Adrenal gland (tissue), 12 donors: Measurements from ENCODE around the gene SUCLG2. TPM values are rescaled to one million over a fixed set of nuclear protein-coding genes. Genes with fewer than 3 reads are reported as not detected.

Experiments
- DNase-seq, 7 donors: peaks; one replicate each; pipeline ENCODE4 v3.0.0-alpha.2; 2019 to 2020
- H3K27ac ChIP-seq, 5 donors: fragments of 200-600 bp; sonication (generic) in 4 of 5; 1 replicate in 3 of 5; 2 replicates in 2 of 5; pipeline versions ENCODE4 v1.5.1 to v1.8.0; 2016 to 2020; ENCODE audit warnings: mild to moderate bottlenecking in 1 of 5
- H3K27me3 ChIP-seq: fragments of 200-600 bp; 2 replicates; pipeline ENCODE4 v1.8.0; 2021
- H3K36me3 ChIP-seq, 2 donors: fragments of 200-600 bp; replicated peaks in 1 of 2; 1 replicate in 1 of 2; 2 replicates in 1 of 2; pipeline versions ENCODE4 v1.5.1 to v1.8.0; 2018 to 2022
- H3K4me1 ChIP-seq, 2 donors: fragments of 200-600 bp; replicated peaks in 1 of 2; 1 replicate in 1 of 2; 2 replicates in 1 of 2; pipeline versions ENCODE4 v1.5.1 to v1.8.0; 2018 to 2021
- H3K4me3 ChIP-seq, 4 donors: fragments of 200-600 bp; sonication (generic) in 3 of 4; one replicate each; pipeline ENCODE4 v1.5.1; 2016 to 2018
- H3K9me3 ChIP-seq, 3 donors: fragments of 200-600 bp; sonication (generic) in 1 of 3; replicated peaks in 1 of 3; 1 replicate in 2 of 3; 2 replicates in 1 of 3; pipeline versions ENCODE4 v1.5.1 to v1.8.0; 2016 to 2021
- CTCF ChIP-seq, 6 experiments: fragments of 450-650 bp in 4 of 6; fragments of 200-600 bp in 2 of 6; sonication (generic) in 1 of 6; IDR thresholded peaks; 1 replicate in 5 of 6; 2 replicates in 1 of 6; pipeline versions ENCODE4 v1.5.1 to v1.8.0; 2016 to 2021; ENCODE audit warnings: antibody characterized with exemption in 6 of 6, mild to moderate bottlenecking in 2 of 6, moderate library complexity in 1 of 6
- POLR2A ChIP-seq, 2 donors: fragments of 450-650 bp; IDR thresholded peaks; one replicate each; pipeline ENCODE4 v1.6.1; 2017; ENCODE audit warnings: antibody characterized with exemption in 2 of 2, mild to moderate bottlenecking in 2 of 2, moderate library complexity in 1 of 2
- WGBS, 4 donors: extraction: QIAGEN DNeasy Blood & Tissue Kit in 2 of 4; methylation state at CpG; one replicate each; pipeline versions ENCODE4 v1.1.5 to v1.1.7; 2013 to 2017; 5-methylcytosine and 5-hydroxymethylcytosine counted together
- intact Hi-C, 2 donors: fragments of 100-400 bp; cut with DNase I; formaldehyde crosslinking; loops; one replicate each; pipeline versions ENCODE4 v1.14.1 to v1.15.0; 2022 to 2023
- polyA plus RNA-seq, 3 donors: library from polyadenylated mRNA; stranded (reverse); fragments of 200-250 nt in 2 of 3; fragments of 350-450 nt in 1 of 3; fragmentation: Illumina TruSeq in 1 of 3; extraction: RNeasy Lipid Tissue Mini Kit (QIAGEN cat#74804) in 1 of 3; gene quantifications; one replicate each; pipeline ENCODE4 v1.2.3, GENCODE V29; 2013 to 2014
- total RNA-seq, 9 donors: library from RNA; depleted of rRNA in 4 of 9; stranded (reverse); fragments of >200 nt in 4 of 9; fragments of 120-200 nt in 1 of 9; fragmentation: NEBNext Ultra II Directional in 1 of 9; extraction: Animal tissue kit (Norgen Biotek cat#: 25700) in 1 of 9; gene quantifications; one replicate each; pipeline versions ENCODE4 v1.1.0 to v1.2.4, GENCODE V29; 2013 to 2023
- donor health status: healthy with polysubstance abuse.
- donor health status: Bipolar disorder and iron deficiency.
- donor health status: DM: yes; HTN: yes; CAD: no.
- donor health status: DM: no; HTN: no; CAD: no.
- donor health status: DM: no; HTN: no; CAD: no.
- donor health status: DM: yes; HTN: yes; CAD: no.

Gene SUCLG2
- total and polyA plus RNA-seq, 12 donors: 24.4 to 115 (median 69.6) TPM

- intact Hi-C loops: no loop called here
- Histone ChIP-seq H3K4me3 (no peak overlapping the region), H3K9me3 (no peaks in the 10 kb centered on the region), H3K27ac (no peak overlapping the region), H3K27me3 (no peaks in the 10 kb centered on the region), H3K36me3 (no peaks in the 10 kb centered on the region), H3K4me1 (no peaks in the 10 kb centered on the region)
- no peak for DNase-seq
- no peak for TF ChIP-seq POLR2A (IDR thresholded peaks at IDR 0.05)
- TF ChIP-seq CTCF (IDR thresholded peaks at IDR 0.05): no peak
Measured at GRCh38 chr3:67683522-67683921, 29.1 kb upstream of the SUCLG2 start.

- no peaks in the 10 kb centered on the region for H3K36me3 ChIP-seq
- DNase-seq: no peak
- H3K27me3 ChIP-seq: no peaks in the 10 kb centered on the region
- TF ChIP-seq CTCF (IDR thresholded peaks at IDR 0.05): no peak
- no peak for TF ChIP-seq POLR2A (IDR thresholded peaks at IDR 0.05)
- H3K9me3 ChIP-seq: no peaks in the 10 kb centered on the region
- H3K4me3 ChIP-seq: no peak overlapping the region
- intact Hi-C loops: no loop called here
- H3K27ac ChIP-seq: no peak overlapping the region
- no peaks in the 10 kb centered on the region for H3K4me1 ChIP-seq
Measured at GRCh38 chr3:67678665-67679064, 24.3 kb upstream of the SUCLG2 start.

- Histone ChIP-seq H3K27ac (no peak overlapping the region), H3K27me3 (no peaks in the 10 kb centered on the region), H3K4me1 (no peaks in the 10 kb centered on the region), H3K9me3 (no peaks in the 10 kb centered on the region), H3K4me3 (no peak overlapping the region), H3K36me3 (no peaks in the 10 kb centered on the region)
- WGBS, 4 donors: 88 to 93% (median 90%) methylated on average over 4 of the region's 4 CpGs
- no peak for TF ChIP-seq POLR2A (IDR thresholded peaks at IDR 0.05)
- TF ChIP-seq CTCF (IDR thresholded peaks at IDR 0.05): no peak
- no peak for DNase-seq
- intact Hi-C loops: no loop called here
Measured at GRCh38 chr3:67674055-67674454, 19.6 kb upstream of the SUCLG2 start.

GRCh38 chr3:67662733-67663132 is 8.3 kb upstream of the SUCLG2 start:
- H3K4me3 ChIP-seq: no peak overlapping the region
- H3K36me3 ChIP-seq: no peaks in the 10 kb centered on the region
- TF ChIP-seq CTCF (IDR thresholded peaks at IDR 0.05): no peak
- no peak for TF ChIP-seq POLR2A (IDR thresholded peaks at IDR 0.05)
- intact Hi-C loops: no loop called here
- H3K9me3 ChIP-seq: no peaks in the 10 kb centered on the region
- DNase-seq: no peak
- no peaks in the 10 kb centered on the region for H3K4me1 ChIP-seq
- H3K27me3 ChIP-seq: no peaks in the 10 kb centered on the region
- 90 to 99% (median 94%) methylated on average over 3 of the region's 3 CpGs for WGBS, 4 donors
- no peak overlapping the region for H3K27ac ChIP-seq
